ENCODE data around the gene STS. TPM values are rescaled to one million over a fixed set of nuclear protein-coding genes. Genes with fewer than 3 reads are reported as not detected.
A peak's percentile ranks its signal among the peaks of the same experiment; 100 is the strongest.

STS gene
- total and polyA plus RNA-seq, 2 donors from 2014 or later, result 2.7 to 13.4 TPM

DNA sequence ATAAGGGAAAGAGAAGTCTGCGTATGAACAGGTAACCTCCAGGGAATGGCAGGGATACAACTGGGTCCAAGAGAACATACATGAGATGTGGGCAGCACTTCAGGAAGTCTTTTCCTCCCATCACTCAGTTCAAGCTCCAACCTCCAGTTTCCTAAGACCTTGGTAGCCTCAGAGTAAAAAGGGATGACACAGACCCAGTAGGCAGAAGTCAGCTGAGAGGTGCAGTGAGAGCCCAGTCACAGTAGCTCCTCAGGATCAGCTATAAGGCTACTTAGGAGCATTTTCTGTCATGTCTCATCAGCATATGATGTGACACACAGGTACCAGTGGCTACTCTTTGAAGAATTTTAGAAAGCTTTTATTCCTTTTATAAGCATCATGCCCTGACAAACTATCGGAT, 12.5 kb upstream of the STS start:
- Histone ChIP-seq H3K9ac (ENCODE audit: low read length in 3 of 3) (no peak overlapping the region), H3K27ac (ENCODE audit: low read depth in 2 of 2, low read length in 2 of 2) (no peak overlapping the region), H3K27me3 (ENCODE audit: control insufficient read depth, insufficient read depth, low read length) (no peaks in the 10 kb centered on the region), H3K9me3 (ENCODE audit: control insufficient read depth in 2 of 3, insufficient read depth in 1 of 3, low read length in 3 of 3) (no peaks in the 10 kb centered on the region), H3K36me3 (ENCODE audit: control insufficient read depth in 2 of 3, insufficient read depth in 3 of 3, low read length in 3 of 3) (no peaks in the 10 kb centered on the region), H3K4me1 (ENCODE audit: control insufficient read depth in 2 of 3, insufficient read depth in 2 of 3, low read depth in 1 of 3, low read length in 3 of 3) (peaks cover 0 to 14% (median 2%) of the 10 kb centered on the region in 3 donors), H3K4me3 (ENCODE audit: low read length in 3 of 3) (no peak overlapping the region)
- FAIRE-seq, result no peak
- intact Hi-C loops (cut with DNase I), result no loop called here
- TF ChIP-seq, protein P1, sequence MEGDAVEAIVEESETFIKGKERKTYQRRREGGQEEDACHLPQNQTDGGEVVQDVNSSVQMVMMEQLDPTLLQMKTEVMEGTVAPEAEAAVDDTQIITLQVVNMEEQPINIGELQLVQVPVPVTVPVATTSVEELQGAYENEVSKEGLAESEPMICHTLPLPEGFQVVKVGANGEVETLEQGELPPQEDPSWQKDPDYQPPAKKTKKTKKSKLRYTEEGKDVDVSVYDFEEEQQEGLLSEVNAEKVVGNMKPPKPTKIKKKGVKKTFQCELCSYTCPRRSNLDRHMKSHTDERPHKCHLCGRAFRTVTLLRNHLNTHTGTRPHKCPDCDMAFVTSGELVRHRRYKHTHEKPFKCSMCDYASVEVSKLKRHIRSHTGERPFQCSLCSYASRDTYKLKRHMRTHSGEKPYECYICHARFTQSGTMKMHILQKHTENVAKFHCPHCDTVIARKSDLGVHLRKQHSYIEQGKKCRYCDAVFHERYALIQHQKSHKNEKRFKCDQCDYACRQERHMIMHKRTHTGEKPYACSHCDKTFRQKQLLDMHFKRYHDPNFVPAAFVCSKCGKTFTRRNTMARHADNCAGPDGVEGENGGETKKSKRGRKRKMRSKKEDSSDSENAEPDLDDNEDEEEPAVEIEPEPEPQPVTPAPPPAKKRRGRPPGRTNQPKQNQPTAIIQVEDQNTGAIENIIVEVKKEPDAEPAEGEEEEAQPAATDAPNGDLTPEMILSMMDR (IDR thresholded peaks at IDR 0.05; ENCODE audit: borderline replicate concordance, extremely low read depth, insufficient read depth), result no peak
- no peak for DNase-seq

DNA sequence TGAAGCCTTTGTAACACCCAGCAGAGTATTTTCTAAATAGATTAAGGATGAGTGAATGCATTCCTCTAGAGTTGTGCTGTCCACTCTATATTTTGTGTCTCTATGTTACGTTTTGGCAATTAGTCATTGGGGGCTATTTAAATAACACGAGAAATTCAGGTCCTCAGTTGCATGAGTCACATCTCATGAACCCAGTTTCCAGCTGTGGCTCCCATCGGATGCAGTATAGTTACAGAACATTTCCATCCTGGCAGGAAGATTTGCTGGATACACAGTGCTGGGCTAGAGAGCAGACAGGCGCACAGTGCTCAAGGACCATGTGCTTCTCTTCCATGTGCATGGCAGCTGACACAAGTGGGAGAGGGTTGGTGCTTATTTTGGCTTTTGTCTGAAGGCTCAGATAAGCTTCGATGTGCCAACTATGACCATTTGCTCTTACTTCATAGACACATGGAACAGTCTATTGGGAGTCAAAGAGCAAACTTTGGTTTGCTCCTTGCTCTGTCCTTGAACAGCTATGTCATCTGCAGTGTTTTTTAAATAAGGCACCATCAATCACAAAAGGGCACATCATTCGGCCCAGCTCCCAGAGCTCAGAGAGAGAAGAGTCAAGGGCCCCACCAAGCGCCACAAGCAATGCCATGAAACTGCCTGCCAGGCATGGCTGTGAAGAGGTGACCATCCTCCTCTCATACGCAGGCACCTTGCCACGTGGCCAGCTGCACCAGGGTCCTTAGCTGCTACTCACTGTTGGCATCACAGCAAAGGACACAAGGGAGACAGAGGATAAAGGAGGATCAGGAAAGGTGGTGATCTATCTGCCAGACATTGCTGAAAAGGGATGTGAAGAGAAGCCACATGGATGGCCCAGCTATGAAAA, 8.1 kb upstream of the STS start:
- no peaks in the 10 kb centered on the region for H3K27me3 ChIP-seq (ENCODE audit: control insufficient read depth, insufficient read depth, low read length)
- no peak overlapping the region for H3K27ac ChIP-seq (ENCODE audit: low read depth in 2 of 2, low read length in 2 of 2)
- H3K4me1 ChIP-seq (ENCODE audit: control insufficient read depth in 2 of 3, insufficient read depth in 2 of 3, low read depth in 1 of 3, low read length in 3 of 3), result peaks cover 0 to 6% (median 0%) of the 10 kb centered on the region in 3 donors
- FAIRE-seq, result no peak
- no peak overlapping the region for H3K4me3 ChIP-seq (ENCODE audit: low read length in 3 of 3)
- no peaks in the 10 kb centered on the region for H3K36me3 ChIP-seq (ENCODE audit: control insufficient read depth in 2 of 3, insufficient read depth in 3 of 3, low read length in 3 of 3)
- TF ChIP-seq, protein P1 (IDR thresholded peaks at IDR 0.05; ENCODE audit: borderline replicate concordance, extremely low read depth, insufficient read depth), result no peak
- intact Hi-C loops (cut with DNase I), result no loop called here
- no peaks in the 10 kb centered on the region for H3K9me3 ChIP-seq (ENCODE audit: control insufficient read depth in 2 of 3, insufficient read depth in 1 of 3, low read length in 3 of 3)
- no peak overlapping the region for H3K9ac ChIP-seq (ENCODE audit: low read length in 3 of 3)
- DNase-seq, result no peak

DNA sequence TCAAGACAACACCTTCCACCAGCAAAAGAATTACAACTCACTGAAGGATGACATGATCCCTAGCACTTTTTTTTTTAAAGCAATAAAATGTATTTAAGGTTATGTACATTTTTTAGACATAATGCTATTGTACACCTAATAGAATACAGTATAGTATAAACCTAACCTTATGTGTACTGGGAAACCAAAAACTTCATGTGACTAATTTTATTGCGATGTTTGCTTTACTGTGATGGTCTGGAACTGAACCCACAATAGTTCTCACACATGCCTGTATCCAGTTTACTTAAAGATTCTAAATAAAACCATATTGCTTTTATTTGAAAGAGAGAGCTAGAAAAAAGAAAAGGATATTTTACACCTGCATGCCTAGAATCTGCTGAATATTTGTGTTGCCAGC, 4.4 kb upstream of the STS start:
- Histone ChIP-seq H3K9ac (ENCODE audit: low read length in 3 of 3) (no peak overlapping the region), H3K9me3 (ENCODE audit: control insufficient read depth in 2 of 3, insufficient read depth in 1 of 3, low read length in 3 of 3) (no peaks in the 10 kb centered on the region), H3K4me3 (ENCODE audit: low read length in 3 of 3) (no peak overlapping the region), H3K4me1 (ENCODE audit: control insufficient read depth in 2 of 3, insufficient read depth in 2 of 3, low read depth in 1 of 3, low read length in 3 of 3) (peaks cover 0 to 12% (median 3%) of the 10 kb centered on the region in 3 donors), H3K27ac (ENCODE audit: low read depth in 2 of 2, low read length in 2 of 2) (no peak overlapping the region), H3K27me3 (ENCODE audit: control insufficient read depth, insufficient read depth, low read length) (no peaks in the 10 kb centered on the region), H3K36me3 (ENCODE audit: control insufficient read depth in 2 of 3, insufficient read depth in 3 of 3, low read length in 3 of 3) (no peaks in the 10 kb centered on the region)
- TF ChIP-seq, protein P1 (IDR thresholded peaks at IDR 0.05; ENCODE audit: borderline replicate concordance, extremely low read depth, insufficient read depth), result no peak
- no peak for DNase-seq
- peak; percentile 3 for FAIRE-seq
- intact Hi-C loops (cut with DNase I), result no loop called here

Data from kidney (tissue), 14 donors.